ENCODE results near the gene ALK.

DNA sequence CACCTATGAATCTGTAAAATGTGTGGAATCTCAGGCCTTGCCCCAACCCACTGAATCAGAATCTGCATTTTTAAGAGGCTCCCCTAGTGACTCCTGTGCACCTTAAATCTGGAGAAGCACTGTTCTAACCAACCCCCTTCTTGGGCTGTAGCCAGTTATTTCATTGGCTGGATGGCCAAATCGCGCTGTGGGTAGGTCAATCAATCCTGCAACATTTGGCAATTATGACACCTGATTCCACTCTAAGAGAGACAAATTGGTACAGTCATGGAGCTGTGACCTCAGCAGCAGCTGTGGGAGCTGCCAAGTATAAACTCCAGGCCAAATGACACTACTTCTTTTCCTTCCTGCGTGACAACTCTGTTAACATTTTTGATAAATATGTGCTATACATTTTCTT, 597.4 kb downstream of the ALK start:
- TF ChIP-seq, protein P1, sequence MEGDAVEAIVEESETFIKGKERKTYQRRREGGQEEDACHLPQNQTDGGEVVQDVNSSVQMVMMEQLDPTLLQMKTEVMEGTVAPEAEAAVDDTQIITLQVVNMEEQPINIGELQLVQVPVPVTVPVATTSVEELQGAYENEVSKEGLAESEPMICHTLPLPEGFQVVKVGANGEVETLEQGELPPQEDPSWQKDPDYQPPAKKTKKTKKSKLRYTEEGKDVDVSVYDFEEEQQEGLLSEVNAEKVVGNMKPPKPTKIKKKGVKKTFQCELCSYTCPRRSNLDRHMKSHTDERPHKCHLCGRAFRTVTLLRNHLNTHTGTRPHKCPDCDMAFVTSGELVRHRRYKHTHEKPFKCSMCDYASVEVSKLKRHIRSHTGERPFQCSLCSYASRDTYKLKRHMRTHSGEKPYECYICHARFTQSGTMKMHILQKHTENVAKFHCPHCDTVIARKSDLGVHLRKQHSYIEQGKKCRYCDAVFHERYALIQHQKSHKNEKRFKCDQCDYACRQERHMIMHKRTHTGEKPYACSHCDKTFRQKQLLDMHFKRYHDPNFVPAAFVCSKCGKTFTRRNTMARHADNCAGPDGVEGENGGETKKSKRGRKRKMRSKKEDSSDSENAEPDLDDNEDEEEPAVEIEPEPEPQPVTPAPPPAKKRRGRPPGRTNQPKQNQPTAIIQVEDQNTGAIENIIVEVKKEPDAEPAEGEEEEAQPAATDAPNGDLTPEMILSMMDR (IDR thresholded peaks at IDR 0.05): no peak
- TF ChIP-seq POLR2A (IDR thresholded peaks at IDR 0.05) (no peak), POLR2AphosphoS5 (IDR thresholded peaks at IDR 0.05) (no peak)
